HuH-7 (cell line): Measurements from ENCODE around the gene SNX20.
A peak's percentile ranks its signal among the peaks of the same experiment; 100 is the strongest.

Source experiments
- DNase-seq: peaks from one replicate; pipeline ENCODE4 v3.0.0; 2011; ENCODE audit warnings: low spot score

SNX20 gene

GRCh38 chr16:50657241-50657640, 23.9 kb downstream of the SNX20 start:
- no peak for DNase-seq

GRCh38 chr16:50655558-50656055, 25.5 kb downstream of the SNX20 start:
- no peak for DNase-seq

GRCh38 chr16:50653633-50654519, 27.2 kb downstream of the SNX20 start:
- peak; percentile 23 for DNase-seq

GRCh38 chr16:50652836-50653425, 28.2 kb downstream of the SNX20 start:
- DNase-seq, result no peak

- DNase-seq, result no peak
These were observed 29.2 kb downstream of the SNX20 start for GRCh38 chr16:50651835-50652438.

- DNase-seq, result no peak
These were observed 34.8 kb downstream of the SNX20 start for GRCh38 chr16:50646345-50646744.

GRCh38 chr16:50645563-50646220, 35.4 kb downstream of the SNX20 start:
- no peak for DNase-seq

- DNase-seq, result no peak
These were observed 36.4 kb downstream of the SNX20 start for GRCh38 chr16:50644729-50645128.

- DNase-seq, result no peak
These were observed 36.9 kb downstream of the SNX20 start for GRCh38 chr16:50644245-50644644.

GRCh38 chr16:50643192-50643591, 37.9 kb downstream of the SNX20 start:
- DNase-seq, result no peak

- no peak for DNase-seq
These were observed 38.8 kb downstream of the SNX20 start for GRCh38 chr16:50642349-50642748.

GRCh38 chr16:50641818-50642187, 39.3 kb downstream of the SNX20 start:
- no peak for DNase-seq

- DNase-seq, result no peak
These were observed 39.9 kb downstream of the SNX20 start for GRCh38 chr16:50640919-50641817.

GRCh38 chr16:50640391-50640790, 40.7 kb downstream of the SNX20 start:
- DNase-seq, result no peak

- no peak for DNase-seq
These were observed 42.1 kb downstream of the SNX20 start for GRCh38 chr16:50638816-50639670.

- DNase-seq, result no peak
These were observed 43.2 kb downstream of the SNX20 start for GRCh38 chr16:50637716-50638602.

- no peak for DNase-seq
These were observed 44.2 kb downstream of the SNX20 start for GRCh38 chr16:50636753-50637374.

GRCh38 chr16:50635505-50636392, 45.4 kb downstream of the SNX20 start:
- no peak for DNase-seq
